GM23338 (cell line): ENCODE measurements around the gene MCUB. TPM values are rescaled to one million over a fixed set of nuclear protein-coding genes. Genes with fewer than 3 reads are reported as not detected.

ENCODE experiments used
- ETS1 ChIP-seq: IDR thresholded peaks from 2 replicates; pipeline ENCODE4 v1.6.1; 2016; ENCODE audit warnings: antibody characterized with exemption
- EZH2phosphoT487 ChIP-seq: fragments of 200-600 bp; sonication (generic); IDR thresholded peaks from one replicate; pipeline ENCODE4 v1.8.1; 2018; ENCODE audit warnings: antibody characterized with exemption; ENCODE audit not compliant: unreplicated experiment
- JUNB ChIP-seq: IDR thresholded peaks from one replicate; pipeline ENCODE4 v1.6.1; 2016; ENCODE audit warnings: antibody characterized with exemption; ENCODE audit not compliant: unreplicated experiment
- POLR2AphosphoS5 ChIP-seq: IDR thresholded peaks from 2 replicates; pipeline ENCODE4 v1.6.1; 2016; ENCODE audit warnings: antibody characterized with exemption, low read depth
- STAT1 ChIP-seq: IDR thresholded peaks from one replicate; pipeline ENCODE4 v1.6.1; 2016; ENCODE audit warnings: antibody characterized with exemption; ENCODE audit not compliant: unreplicated experiment
- ZNF114 ChIP-seq: fragments of 250-450 bp; sonication (Bioruptor Pico); IDR thresholded peaks from 2 replicates; pipeline ENCODE4 v1.5.0; 2020; ENCODE audit warnings: mild to moderate bottlenecking, moderate library complexity
- polyA plus RNA-seq: library from polyadenylated mRNA; unstranded; fragments of >200 nt; fragmentation: Nextera tagmentation; extraction: Ambion mirVana; gene quantifications from 2 replicates; pipeline ENCODE4 v1.2.1, GENCODE V29; 2016
- total RNA-seq: library from RNA; depleted of rRNA; stranded (reverse); fragments of >200 nt; shearing (Covaris generic); gene quantifications from 2 replicates; pipeline ENCODE4 v1.2.3, GENCODE V29; 2014
- TF ChIP-seq, protein P1 (sequence below): fragments of 250-450 bp; sonication (Bioruptor Pico); IDR thresholded peaks from 2 replicates; pipeline ENCODE4 v1.5.0; 2020; ENCODE audit warnings: mild to moderate bottlenecking, moderate library complexity
- TF ChIP-seq, protein P2 (sequence below): IDR thresholded peaks from one replicate; pipeline ENCODE4 v1.6.1; 2018; ENCODE audit warnings: antibody characterized with exemption; ENCODE audit not compliant: unreplicated experiment

Gene MCUB
- total and polyA plus RNA-seq, 2 experiments from 2014 or later, result 21.7 to 97.9 TPM

- TF ChIP-seq, protein P1, sequence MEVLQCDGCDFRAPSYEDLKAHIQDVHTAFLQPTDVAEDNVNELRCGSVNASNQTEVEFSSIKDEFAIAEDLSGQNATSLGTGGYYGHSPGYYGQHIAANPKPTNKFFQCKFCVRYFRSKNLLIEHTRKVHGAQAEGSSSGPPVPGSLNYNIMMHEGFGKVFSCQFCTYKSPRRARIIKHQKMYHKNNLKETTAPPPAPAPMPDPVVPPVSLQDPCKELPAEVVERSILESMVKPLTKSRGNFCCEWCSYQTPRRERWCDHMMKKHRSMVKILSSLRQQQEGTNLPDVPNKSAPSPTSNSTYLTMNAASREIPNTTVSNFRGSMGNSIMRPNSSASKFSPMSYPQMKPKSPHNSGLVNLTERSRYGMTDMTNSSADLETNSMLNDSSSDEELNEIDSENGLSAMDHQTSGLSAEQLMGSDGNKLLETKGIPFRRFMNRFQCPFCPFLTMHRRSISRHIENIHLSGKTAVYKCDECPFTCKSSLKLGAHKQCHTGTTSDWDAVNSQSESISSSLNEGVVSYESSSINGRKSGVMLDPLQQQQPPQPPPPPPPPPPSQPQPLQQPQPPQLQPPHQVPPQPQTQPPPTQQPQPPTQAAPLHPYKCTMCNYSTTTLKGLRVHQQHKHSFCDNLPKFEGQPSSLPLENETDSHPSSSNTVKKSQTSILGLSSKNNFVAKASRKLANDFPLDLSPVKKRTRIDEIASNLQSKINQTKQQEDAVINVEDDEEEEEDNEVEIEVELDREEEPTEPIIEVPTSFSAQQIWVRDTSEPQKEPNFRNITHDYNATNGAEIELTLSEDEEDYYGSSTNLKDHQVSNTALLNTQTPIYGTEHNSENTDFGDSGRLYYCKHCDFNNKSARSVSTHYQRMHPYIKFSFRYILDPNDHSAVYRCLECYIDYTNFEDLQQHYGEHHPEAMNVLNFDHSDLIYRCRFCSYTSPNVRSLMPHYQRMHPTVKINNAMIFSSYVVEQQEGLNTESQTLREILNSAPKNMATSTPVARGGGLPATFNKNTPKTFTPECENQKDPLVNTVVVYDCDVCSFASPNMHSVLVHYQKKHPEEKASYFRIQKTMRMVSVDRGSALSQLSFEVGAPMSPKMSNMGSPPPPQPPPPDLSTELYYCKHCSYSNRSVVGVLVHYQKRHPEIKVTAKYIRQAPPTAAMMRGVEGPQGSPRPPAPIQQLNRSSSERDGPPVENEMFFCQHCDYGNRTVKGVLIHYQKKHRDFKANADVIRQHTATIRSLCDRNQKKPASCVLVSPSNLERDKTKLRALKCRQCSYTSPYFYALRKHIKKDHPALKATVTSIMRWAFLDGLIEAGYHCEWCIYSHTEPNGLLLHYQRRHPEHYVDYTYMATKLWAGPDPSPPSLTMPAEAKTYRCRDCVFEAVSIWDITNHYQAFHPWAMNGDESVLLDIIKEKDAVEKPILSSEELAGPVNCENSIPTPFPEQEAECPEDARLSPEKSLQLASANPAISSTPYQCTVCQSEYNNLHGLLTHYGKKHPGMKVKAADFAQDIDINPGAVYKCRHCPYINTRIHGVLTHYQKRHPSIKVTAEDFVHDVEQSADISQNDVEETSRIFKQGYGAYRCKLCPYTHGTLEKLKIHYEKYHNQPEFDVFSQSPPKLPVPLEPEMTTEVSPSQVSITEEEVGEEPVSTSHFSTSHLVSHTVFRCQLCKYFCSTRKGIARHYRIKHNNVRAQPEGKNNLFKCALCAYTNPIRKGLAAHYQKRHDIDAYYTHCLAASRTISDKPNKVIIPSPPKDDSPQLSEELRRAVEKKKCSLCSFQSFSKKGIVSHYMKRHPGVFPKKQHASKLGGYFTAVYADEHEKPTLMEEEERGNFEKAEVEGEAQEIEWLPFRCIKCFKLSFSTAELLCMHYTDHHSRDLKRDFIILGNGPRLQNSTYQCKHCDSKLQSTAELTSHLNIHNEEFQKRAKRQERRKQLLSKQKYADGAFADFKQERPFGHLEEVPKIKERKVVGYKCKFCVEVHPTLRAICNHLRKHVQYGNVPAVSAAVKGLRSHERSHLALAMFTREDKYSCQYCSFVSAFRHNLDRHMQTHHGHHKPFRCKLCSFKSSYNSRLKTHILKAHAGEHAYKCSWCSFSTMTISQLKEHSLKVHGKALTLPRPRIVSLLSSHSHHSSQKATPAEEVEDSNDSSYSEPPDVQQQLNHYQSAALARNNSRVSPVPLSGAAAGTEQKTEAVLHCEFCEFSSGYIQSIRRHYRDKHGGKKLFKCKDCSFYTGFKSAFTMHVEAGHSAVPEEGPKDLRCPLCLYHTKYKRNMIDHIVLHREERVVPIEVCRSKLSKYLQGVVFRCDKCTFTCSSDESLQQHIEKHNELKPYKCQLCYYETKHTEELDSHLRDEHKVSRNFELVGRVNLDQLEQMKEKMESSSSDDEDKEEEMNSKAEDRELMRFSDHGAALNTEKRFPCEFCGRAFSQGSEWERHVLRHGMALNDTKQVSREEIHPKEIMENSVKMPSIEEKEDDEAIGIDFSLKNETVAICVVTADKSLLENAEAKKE (CRISPR knock-in tag), result no peak
- TF ChIP-seq STAT1, result no peak
- no peak for TF ChIP-seq JUNB
- no peak for TF ChIP-seq EZH2phosphoT487
- no peak for TF ChIP-seq ZNF114 (CRISPR knock-in tag)
- TF ChIP-seq POLR2AphosphoS5, result no peak
- no peak for TF ChIP-seq ETS1
- TF ChIP-seq, protein P2, sequence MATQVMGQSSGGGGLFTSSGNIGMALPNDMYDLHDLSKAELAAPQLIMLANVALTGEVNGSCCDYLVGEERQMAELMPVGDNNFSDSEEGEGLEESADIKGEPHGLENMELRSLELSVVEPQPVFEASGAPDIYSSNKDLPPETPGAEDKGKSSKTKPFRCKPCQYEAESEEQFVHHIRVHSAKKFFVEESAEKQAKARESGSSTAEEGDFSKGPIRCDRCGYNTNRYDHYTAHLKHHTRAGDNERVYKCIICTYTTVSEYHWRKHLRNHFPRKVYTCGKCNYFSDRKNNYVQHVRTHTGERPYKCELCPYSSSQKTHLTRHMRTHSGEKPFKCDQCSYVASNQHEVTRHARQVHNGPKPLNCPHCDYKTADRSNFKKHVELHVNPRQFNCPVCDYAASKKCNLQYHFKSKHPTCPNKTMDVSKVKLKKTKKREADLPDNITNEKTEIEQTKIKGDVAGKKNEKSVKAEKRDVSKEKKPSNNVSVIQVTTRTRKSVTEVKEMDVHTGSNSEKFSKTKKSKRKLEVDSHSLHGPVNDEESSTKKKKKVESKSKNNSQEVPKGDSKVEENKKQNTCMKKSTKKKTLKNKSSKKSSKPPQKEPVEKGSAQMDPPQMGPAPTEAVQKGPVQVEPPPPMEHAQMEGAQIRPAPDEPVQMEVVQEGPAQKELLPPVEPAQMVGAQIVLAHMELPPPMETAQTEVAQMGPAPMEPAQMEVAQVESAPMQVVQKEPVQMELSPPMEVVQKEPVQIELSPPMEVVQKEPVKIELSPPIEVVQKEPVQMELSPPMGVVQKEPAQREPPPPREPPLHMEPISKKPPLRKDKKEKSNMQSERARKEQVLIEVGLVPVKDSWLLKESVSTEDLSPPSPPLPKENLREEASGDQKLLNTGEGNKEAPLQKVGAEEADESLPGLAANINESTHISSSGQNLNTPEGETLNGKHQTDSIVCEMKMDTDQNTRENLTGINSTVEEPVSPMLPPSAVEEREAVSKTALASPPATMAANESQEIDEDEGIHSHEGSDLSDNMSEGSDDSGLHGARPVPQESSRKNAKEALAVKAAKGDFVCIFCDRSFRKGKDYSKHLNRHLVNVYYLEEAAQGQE, result no peak
These were observed 158.7 kb downstream of the MCUB start (continued) for GRCh38 chr4:109718759-109719158.
